ENCODE measurements around the gene KIF13A. TPM values are rescaled to one million over a fixed set of nuclear protein-coding genes. Genes with fewer than 3 reads are reported as not detected.

KIF13A gene
- total and polyA plus RNA-seq, 10 of the 15 experiments (the other 5 are each of a cell fraction or from before 2014, with no cell fraction given), result 0.02 to 0.26 (median 0.13) TPM; not detected in 2

DNA sequence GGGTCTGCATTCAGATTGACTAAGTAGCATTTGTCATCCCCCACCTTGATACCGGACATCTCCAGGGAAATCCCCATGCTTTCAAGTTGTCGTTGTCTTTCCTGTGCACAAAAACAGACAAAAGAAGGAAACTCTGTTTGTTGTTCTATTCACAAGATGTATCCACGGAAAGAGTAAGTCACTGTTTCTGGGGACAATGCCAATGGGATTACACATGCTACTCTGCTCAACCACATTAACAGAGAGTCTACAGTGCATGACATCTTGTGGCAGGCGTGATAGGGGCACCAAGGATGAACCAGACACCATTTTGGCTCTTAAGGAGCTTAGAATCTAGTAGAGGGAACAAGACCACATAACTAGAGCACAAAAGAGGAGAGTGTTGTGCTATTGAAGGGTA lies 156.3 kb downstream of the KIF13A start (continued):
- TF ChIP-seq, protein P1, sequence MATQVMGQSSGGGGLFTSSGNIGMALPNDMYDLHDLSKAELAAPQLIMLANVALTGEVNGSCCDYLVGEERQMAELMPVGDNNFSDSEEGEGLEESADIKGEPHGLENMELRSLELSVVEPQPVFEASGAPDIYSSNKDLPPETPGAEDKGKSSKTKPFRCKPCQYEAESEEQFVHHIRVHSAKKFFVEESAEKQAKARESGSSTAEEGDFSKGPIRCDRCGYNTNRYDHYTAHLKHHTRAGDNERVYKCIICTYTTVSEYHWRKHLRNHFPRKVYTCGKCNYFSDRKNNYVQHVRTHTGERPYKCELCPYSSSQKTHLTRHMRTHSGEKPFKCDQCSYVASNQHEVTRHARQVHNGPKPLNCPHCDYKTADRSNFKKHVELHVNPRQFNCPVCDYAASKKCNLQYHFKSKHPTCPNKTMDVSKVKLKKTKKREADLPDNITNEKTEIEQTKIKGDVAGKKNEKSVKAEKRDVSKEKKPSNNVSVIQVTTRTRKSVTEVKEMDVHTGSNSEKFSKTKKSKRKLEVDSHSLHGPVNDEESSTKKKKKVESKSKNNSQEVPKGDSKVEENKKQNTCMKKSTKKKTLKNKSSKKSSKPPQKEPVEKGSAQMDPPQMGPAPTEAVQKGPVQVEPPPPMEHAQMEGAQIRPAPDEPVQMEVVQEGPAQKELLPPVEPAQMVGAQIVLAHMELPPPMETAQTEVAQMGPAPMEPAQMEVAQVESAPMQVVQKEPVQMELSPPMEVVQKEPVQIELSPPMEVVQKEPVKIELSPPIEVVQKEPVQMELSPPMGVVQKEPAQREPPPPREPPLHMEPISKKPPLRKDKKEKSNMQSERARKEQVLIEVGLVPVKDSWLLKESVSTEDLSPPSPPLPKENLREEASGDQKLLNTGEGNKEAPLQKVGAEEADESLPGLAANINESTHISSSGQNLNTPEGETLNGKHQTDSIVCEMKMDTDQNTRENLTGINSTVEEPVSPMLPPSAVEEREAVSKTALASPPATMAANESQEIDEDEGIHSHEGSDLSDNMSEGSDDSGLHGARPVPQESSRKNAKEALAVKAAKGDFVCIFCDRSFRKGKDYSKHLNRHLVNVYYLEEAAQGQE (IDR thresholded peaks at IDR 0.05; ENCODE audit: low read depth, low read length), result no peak
- no peak for TF ChIP-seq FOXM1 (IDR thresholded peaks at IDR 0.05; ENCODE audit: low read depth, low read length)
- TF ChIP-seq TARDBP (IDR thresholded peaks at IDR 0.05; ENCODE audit: borderline replicate concordance), result no peak
- no peak for TF ChIP-seq ZZZ3 (IDR thresholded peaks at IDR 0.05; ENCODE audit: control insufficient read depth, insufficient read length, low read depth)
- TF ChIP-seq, protein P2, sequence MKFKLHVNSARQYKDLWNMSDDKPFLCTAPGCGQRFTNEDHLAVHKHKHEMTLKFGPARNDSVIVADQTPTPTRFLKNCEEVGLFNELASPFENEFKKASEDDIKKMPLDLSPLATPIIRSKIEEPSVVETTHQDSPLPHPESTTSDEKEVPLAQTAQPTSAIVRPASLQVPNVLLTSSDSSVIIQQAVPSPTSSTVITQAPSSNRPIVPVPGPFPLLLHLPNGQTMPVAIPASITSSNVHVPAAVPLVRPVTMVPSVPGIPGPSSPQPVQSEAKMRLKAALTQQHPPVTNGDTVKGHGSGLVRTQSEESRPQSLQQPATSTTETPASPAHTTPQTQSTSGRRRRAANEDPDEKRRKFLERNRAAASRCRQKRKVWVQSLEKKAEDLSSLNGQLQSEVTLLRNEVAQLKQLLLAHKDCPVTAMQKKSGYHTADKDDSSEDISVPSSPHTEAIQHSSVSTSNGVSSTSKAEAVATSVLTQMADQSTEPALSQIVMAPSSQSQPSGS (IDR thresholded peaks at IDR 0.05; ENCODE audit: low read length), result no peak

DNA sequence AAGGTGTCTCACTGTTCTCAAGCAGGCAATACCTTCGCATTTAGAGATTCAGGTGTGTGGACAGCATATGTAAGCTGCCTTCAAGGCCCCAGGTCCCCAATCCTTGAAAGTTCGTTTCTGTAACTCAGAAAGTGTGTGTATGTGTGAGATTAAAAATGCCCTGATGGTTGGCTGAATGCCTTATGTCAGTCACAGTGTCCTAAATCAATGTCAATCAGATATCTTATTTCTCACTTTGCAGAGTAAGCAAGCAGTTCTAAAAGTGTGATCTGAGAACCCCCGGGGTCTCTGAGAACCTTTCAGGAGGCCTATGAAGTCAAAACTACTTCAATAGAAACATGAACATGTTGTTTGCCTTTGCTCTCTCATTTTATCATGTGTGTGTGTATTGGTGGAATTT lies 157.5 kb downstream of the KIF13A start:
- H3K9me3 ChIP-seq (replicated peaks; ENCODE audit: control insufficient read depth, insufficient read depth, low read length), result no peaks in the 10 kb centered on the region
- ChIA-PET POLR2A (no interaction called here), RAD21 (ENCODE audit: unreplicated experiment) (interaction anchor here (0.7 kb wide), 1 partner anchor 668 kb away, joined by 3 read pairs; no protein-coding TSS in a partner anchor), CTCF (no interaction called here), SMC1A (ENCODE audit: uncharacterized antibody, unreplicated experiment) (no interaction called here)
- no peak for FAIRE-seq
- H3K4me3 ChIP-seq, result no peak overlapping the region
- H3K27me3 ChIP-seq (replicated peaks in 1 of 2; ENCODE audit: control insufficient read depth in 2 of 2, insufficient read depth in 2 of 2, low read length in 1 of 2), result no peaks in the 10 kb centered on the region; a peak in 1 of 4 replicates
- H4K20me1 ChIP-seq (ENCODE audit: control insufficient read depth, insufficient read depth), result no peaks in the 10 kb centered on the region
- intact Hi-C loops (cut with micrococcal nuclease; ENCODE audit: unreplicated experiment), result no loop called here
- in situ Hi-C loops (cut with MboI), result no loop called here
- no TSS peak for BruUV-seq (replicated peaks)
- DNase-seq (ENCODE audit: low read depth, low spot score), result no peak
- H3K4me1 ChIP-seq (ENCODE audit: control insufficient read depth, insufficient read depth, low read length), result no peaks in the 10 kb centered on the region
- H3K27ac ChIP-seq (ENCODE audit: control insufficient read depth, insufficient read depth), result no peak overlapping the region
- no peak for ATAC-seq
- H2AFZ ChIP-seq (ENCODE audit: control insufficient read depth, low read depth, low read length), result no peak overlapping the region
- H3K36me3 ChIP-seq (ENCODE audit: control insufficient read depth in 2 of 2, insufficient read depth in 2 of 2, low read length in 1 of 2), result no peaks in the 10 kb centered on the region
- WGBS (ENCODE audit: insufficient coverage, insufficient replicate concordance, low lambda C conversion rate, missing lambda C conversion rate), result 53% methylated on average over 3 of the region's 3 CpGs
- no peaks in the 10 kb centered on the region for H3K79me2 ChIP-seq (ENCODE audit: control insufficient read depth, insufficient read depth, low read length)
- no peak overlapping the region for H3K4me2 ChIP-seq (ENCODE audit: control insufficient read depth, insufficient read depth)
- no peak overlapping the region for H3K9ac ChIP-seq (ENCODE audit: control insufficient read depth, insufficient read depth, low read length)
- no peak for TF ChIP-seq ETV6 (conservative IDR thresholded peaks at IDR 0.05 in 1 of 2, IDR thresholded peaks at IDR 0.05 in 1 of 2; ENCODE audit: borderline replicate concordance in 1 of 2, low read depth in 1 of 2)
- TF ChIP-seq DPF2 (IDR thresholded peaks at IDR 0.05), result no peak
- no peak for TF ChIP-seq MYB (IDR thresholded peaks at IDR 0.05; ENCODE audit: borderline replicate concordance, low read depth, low read length)
- no peak for TF ChIP-seq CHD2 (IDR thresholded peaks at IDR 0.05; ENCODE audit: borderline replicate concordance, low read depth, low read length)
- TF ChIP-seq, protein P3, sequence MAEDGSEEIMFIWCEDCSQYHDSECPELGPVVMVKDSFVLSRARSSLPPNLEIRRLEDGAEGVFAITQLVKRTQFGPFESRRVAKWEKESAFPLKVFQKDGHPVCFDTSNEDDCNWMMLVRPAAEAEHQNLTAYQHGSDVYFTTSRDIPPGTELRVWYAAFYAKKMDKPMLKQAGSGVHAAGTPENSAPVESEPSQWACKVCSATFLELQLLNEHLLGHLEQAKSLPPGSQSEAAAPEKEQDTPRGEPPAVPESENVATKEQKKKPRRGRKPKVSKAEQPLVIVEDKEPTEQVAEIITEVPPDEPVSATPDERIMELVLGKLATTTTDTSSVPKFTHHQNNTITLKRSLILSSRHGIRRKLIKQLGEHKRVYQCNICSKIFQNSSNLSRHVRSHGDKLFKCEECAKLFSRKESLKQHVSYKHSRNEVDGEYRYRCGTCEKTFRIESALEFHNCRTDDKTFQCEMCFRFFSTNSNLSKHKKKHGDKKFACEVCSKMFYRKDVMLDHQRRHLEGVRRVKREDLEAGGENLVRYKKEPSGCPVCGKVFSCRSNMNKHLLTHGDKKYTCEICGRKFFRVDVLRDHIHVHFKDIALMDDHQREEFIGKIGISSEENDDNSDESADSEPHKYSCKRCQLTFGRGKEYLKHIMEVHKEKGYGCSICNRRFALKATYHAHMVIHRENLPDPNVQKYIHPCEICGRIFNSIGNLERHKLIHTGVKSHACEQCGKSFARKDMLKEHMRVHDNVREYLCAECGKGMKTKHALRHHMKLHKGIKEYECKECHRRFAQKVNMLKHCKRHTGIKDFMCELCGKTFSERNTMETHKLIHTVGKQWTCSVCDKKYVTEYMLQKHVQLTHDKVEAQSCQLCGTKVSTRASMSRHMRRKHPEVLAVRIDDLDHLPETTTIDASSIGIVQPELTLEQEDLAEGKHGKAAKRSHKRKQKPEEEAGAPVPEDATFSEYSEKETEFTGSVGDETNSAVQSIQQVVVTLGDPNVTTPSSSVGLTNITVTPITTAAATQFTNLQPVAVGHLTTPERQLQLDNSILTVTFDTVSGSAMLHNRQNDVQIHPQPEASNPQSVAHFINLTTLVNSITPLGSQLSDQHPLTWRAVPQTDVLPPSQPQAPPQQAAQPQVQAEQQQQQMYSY (CRISPR knock-in tag; IDR thresholded peaks at IDR 0.05), result no peak
- TF ChIP-seq, protein P4, sequence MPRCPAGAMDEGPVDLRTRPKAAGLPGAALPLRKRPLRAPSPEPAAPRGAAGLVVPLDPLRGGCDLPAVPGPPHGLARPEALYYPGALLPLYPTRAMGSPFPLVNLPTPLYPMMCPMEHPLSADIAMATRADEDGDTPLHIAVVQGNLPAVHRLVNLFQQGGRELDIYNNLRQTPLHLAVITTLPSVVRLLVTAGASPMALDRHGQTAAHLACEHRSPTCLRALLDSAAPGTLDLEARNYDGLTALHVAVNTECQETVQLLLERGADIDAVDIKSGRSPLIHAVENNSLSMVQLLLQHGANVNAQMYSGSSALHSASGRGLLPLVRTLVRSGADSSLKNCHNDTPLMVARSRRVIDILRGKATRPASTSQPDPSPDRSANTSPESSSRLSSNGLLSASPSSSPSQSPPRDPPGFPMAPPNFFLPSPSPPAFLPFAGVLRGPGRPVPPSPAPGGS (IDR thresholded peaks at IDR 0.05; ENCODE audit: borderline replicate concordance, insufficient read depth, low read depth, low read length, poor library complexity, severe bottlenecking), result no peak
- no peak for TF ChIP-seq MYC (IDR thresholded peaks at IDR 0.05; ENCODE audit: insufficient read depth, insufficient read length, insufficient replicate concordance, low read length, severe bottlenecking)

Data from GM12878 (cell line).